H9 (cell line): ENCODE results near the gene GPC3. TPM values are rescaled to one million over a fixed set of nuclear protein-coding genes. Genes with fewer than 3 reads are reported as not detected.

Source experiments
- DNase-seq: peaks from one replicate; pipeline ENCODE4 v3.0.0-alpha.2; 2017
- H2AFZ ChIP-seq: one replicate; pipeline ENCODE4 v1.6.1; 2013; ENCODE audit warnings: mild to moderate bottlenecking, low read length, control low read depth, moderate library complexity
- H2AK5ac ChIP-seq: 2 replicates; pipeline ENCODE4 v1.6.1; 2013; ENCODE audit warnings: low read length, control low read depth, mixed read lengths; ENCODE audit not compliant: insufficient read length
- H2BK120ac ChIP-seq: one replicate; pipeline ENCODE4 v1.6.1; 2013; ENCODE audit warnings: low read depth, mild to moderate bottlenecking, low read length, control low read depth, inconsistent platforms; ENCODE audit not compliant: poor library complexity, severe bottlenecking
- H2BK12ac ChIP-seq: 2 replicates; pipeline ENCODE4 v1.6.1; 2013; ENCODE audit warnings: low read length, control low read depth, mixed read lengths, low read depth; ENCODE audit not compliant: insufficient read length
- H2BK15ac ChIP-seq: 2 replicates; pipeline ENCODE4 v1.6.1; 2013; ENCODE audit warnings: low read depth, low read length, control low read depth
- H2BK20ac ChIP-seq: one replicate; pipeline ENCODE4 v1.6.1; 2013; ENCODE audit warnings: low read depth, mild to moderate bottlenecking, low read length, control low read depth, inconsistent platforms; ENCODE audit not compliant: poor library complexity, severe bottlenecking
- H2BK5ac ChIP-seq: 2 replicates; pipeline ENCODE4 v1.6.1; 2013; ENCODE audit warnings: low read length, control low read depth, mixed read lengths; ENCODE audit not compliant: insufficient read length
- H3K14ac ChIP-seq: 2 replicates; pipeline ENCODE4 v1.6.1; 2013; ENCODE audit warnings: low read length, control low read depth; ENCODE audit not compliant: insufficient read depth
- H3K18ac ChIP-seq: 2 replicates; pipeline ENCODE4 v1.6.1; 2013; ENCODE audit warnings: low read depth, mild to moderate bottlenecking, mixed read lengths, low read length, control low read depth; ENCODE audit not compliant: insufficient read length
- H3K23ac ChIP-seq: 2 replicates; pipeline ENCODE4 v1.6.1; 2013; ENCODE audit warnings: low read length, control low read depth, mixed read lengths, low read depth; ENCODE audit not compliant: insufficient read length
- H3K23me2 ChIP-seq: 2 replicates; pipeline ENCODE4 v1.6.1; 2013; ENCODE audit warnings: low read depth, mild to moderate bottlenecking, mixed read lengths, low read length, control low read depth; ENCODE audit not compliant: insufficient read length, poor library complexity, severe bottlenecking
- H3K27ac ChIP-seq: 2 replicates; pipeline ENCODE4 v1.5.1; 2013; ENCODE audit warnings: low read length, control low read depth, mixed read lengths, low read depth; ENCODE audit not compliant: insufficient read length
- H3K27me3 ChIP-seq: 2 replicates; pipeline ENCODE4 v1.6.1; 2013; ENCODE audit warnings: low read length, control low read depth, inconsistent platforms; ENCODE audit not compliant: insufficient read depth
- H3K4ac ChIP-seq: 2 replicates; pipeline ENCODE4 v1.6.1; 2013; ENCODE audit warnings: low read depth, mild to moderate bottlenecking, control low read depth, inconsistent platforms, low read length, moderate library complexity
- H3K4me1 ChIP-seq: 2 replicates; pipeline ENCODE4 v1.6.1; 2013; ENCODE audit warnings: low read length, control low read depth, inconsistent platforms; ENCODE audit not compliant: insufficient read depth
- H3K4me2 ChIP-seq: 2 replicates; pipeline ENCODE4 v1.6.1; 2013; ENCODE audit warnings: low read length, control low read depth, mixed read lengths; ENCODE audit not compliant: insufficient read length, insufficient read depth
- H3K56ac ChIP-seq: 2 replicates; pipeline ENCODE4 v1.6.1; 2013; ENCODE audit warnings: low read depth, mild to moderate bottlenecking, mixed read lengths, low read length, control low read depth; ENCODE audit not compliant: insufficient read length
- H3K79me1 ChIP-seq: 2 replicates; pipeline ENCODE4 v1.6.1; 2013; ENCODE audit warnings: low read depth, mild to moderate bottlenecking, moderate library complexity, low read length, control low read depth, inconsistent platforms; ENCODE audit not compliant: insufficient read depth, poor library complexity, severe bottlenecking
- H3K79me2 ChIP-seq: 2 replicates; pipeline ENCODE4 v1.6.1; 2013; ENCODE audit warnings: low read length, control low read depth, inconsistent platforms; ENCODE audit not compliant: insufficient read depth
- H3K9ac ChIP-seq: 2 replicates; pipeline ENCODE4 v1.6.1; 2013; ENCODE audit warnings: low read length, control low read depth, mixed read lengths; ENCODE audit not compliant: insufficient read length; ENCODE audit errors: extremely low read depth
- H3K9me3 ChIP-seq: one replicate; pipeline ENCODE4 v1.6.1; 2013; ENCODE audit warnings: low read depth, low read length, inconsistent platforms; ENCODE audit not compliant: control insufficient read depth
- H3T11ph ChIP-seq: one replicate; pipeline ENCODE4 v1.6.1; 2013; ENCODE audit warnings: mild to moderate bottlenecking, low read length, control low read depth, inconsistent platforms
- H4K20me1 ChIP-seq: one replicate; pipeline ENCODE4 v1.6.1; 2013; ENCODE audit not compliant: control insufficient read depth, insufficient read length, insufficient read depth
- H4K5ac ChIP-seq: 2 replicates; pipeline ENCODE4 v1.6.1; 2013; ENCODE audit warnings: low read depth, mild to moderate bottlenecking, mixed read lengths, low read length, control low read depth; ENCODE audit not compliant: insufficient read length
- H4K8ac ChIP-seq: replicated peaks from 2 replicates; pipeline ENCODE4 v1.6.1; 2013; ENCODE audit warnings: low read length, control low read depth, mixed read lengths, low read depth; ENCODE audit not compliant: insufficient read length
- H4K91ac ChIP-seq: 2 replicates; pipeline ENCODE4 v1.6.1; 2013; ENCODE audit warnings: low read depth, mild to moderate bottlenecking, moderate library complexity, mixed read lengths, low read length, control low read depth; ENCODE audit not compliant: insufficient read length
- H3K27ac Mint-ChIP-seq, 3 experiments: 2 replicates in 2 of 3; 3 replicates in 1 of 3; pipeline ENCODE4 v1.8.0; 2020 to 2021; ENCODE audit warnings: mixed read lengths in 3 of 3, mild to moderate bottlenecking in 1 of 3, moderate library complexity in 1 of 3
- H3K27me3 Mint-ChIP-seq: 2 replicates; pipeline ENCODE4 v1.8.0; 2021; ENCODE audit warnings: low read depth, mild to moderate bottlenecking, moderate library complexity, mixed read lengths
- H3K36me3 Mint-ChIP-seq, 3 experiments: 2 replicates in 2 of 3; 3 replicates in 1 of 3; pipeline ENCODE4 v1.8.0; 2020 to 2021; ENCODE audit warnings: low read depth in 3 of 3, mixed read lengths in 3 of 3; ENCODE audit not compliant: insufficient read depth in 1 of 3
- H3K4me1 Mint-ChIP-seq, 2 experiments: 2 replicates each; pipeline ENCODE4 v1.8.0; 2020; ENCODE audit warnings: mixed read lengths in 2 of 2
- H3K4me3 Mint-ChIP-seq, 2 experiments: 2 replicates in 1 of 2; 3 replicates in 1 of 2; pipeline ENCODE4 v1.8.0; 2020 to 2021; ENCODE audit warnings: mild to moderate bottlenecking in 2 of 2, mixed read lengths in 2 of 2, moderate library complexity in 1 of 2
- H3K9me3 Mint-ChIP-seq, 2 experiments: 2 replicates in 1 of 2; 3 replicates in 1 of 2; pipeline ENCODE4 v1.8.0; 2020; ENCODE audit warnings: mild to moderate bottlenecking in 2 of 2, mixed read lengths in 2 of 2, moderate library complexity in 1 of 2
- CTCF ChIP-seq: fragments of 200-600 bp; sonication (generic); conservative IDR thresholded peaks from 3 replicates; pipeline ENCODE4 v1.8.0; 2021; ENCODE audit warnings: antibody characterized with exemption, mild to moderate bottlenecking
- WGBS: extraction: QIAGEN DNeasy Blood & Tissue Kit; methylation state at CpG from one replicate; pipeline ENCODE4 v1.1.7; 2013; ENCODE audit warnings: missing lambda C conversion rate, low lambda C conversion rate, mixed read lengths; ENCODE audit not compliant: insufficient read length; ENCODE audit errors: extremely low coverage; 5-methylcytosine and 5-hydroxymethylcytosine counted together
- total RNA-seq: library from RNA; stranded (reverse); gene quantifications from 2 replicates; pipeline ENCODE4 v1.2.1, GENCODE V29; 2021

The GPC3 gene
- total RNA-seq, 1 experiment from 2014 or later, result 108 TPM

DNA sequence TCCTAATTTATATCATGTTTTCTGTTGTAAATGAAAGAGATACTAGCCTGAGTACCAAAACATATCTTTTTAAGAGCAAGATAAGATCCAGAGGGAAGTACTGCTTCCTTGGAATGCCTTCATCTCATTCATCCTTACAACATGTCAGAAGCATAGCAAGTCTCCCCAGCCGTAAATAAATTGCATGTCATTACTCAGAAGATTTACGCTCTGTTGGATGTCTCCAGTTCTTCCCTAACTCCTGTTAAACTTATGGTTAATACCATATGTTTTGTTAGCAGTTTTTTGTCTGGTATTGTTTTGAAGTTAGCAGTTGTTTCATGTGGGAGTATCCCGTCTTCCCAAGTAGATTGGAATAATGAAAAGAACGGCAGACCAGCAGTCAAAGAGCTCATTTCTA is 7.5 kb upstream of the GPC3 start:
- no CpG with 5 or more reads among the region's 4 CpGs for WGBS
- H3K79me2 ChIP-seq, result no peaks in the 10 kb centered on the region
- H4K8ac ChIP-seq, result no peak overlapping the region
- no peak overlapping the region for H2BK12ac ChIP-seq
- no peaks in the 10 kb centered on the region for H3K27me3 ChIP-seq
- H3K9me3 ChIP-seq, result no peaks in the 10 kb centered on the region
- H3K79me1 ChIP-seq, result no peaks in the 10 kb centered on the region
- no peak overlapping the region for H2AFZ ChIP-seq
- H3K4me2 ChIP-seq, result no peak overlapping the region
- H2BK120ac ChIP-seq, result no peak overlapping the region
- H3K27ac ChIP-seq, result no peak overlapping the region
- H3K23me2 ChIP-seq, result no peaks in the 10 kb centered on the region
- no peaks in the 10 kb centered on the region; the same call in 1 of the 2 replicates for H3K4me1 ChIP-seq
- H3K14ac ChIP-seq, result no peak overlapping the region
- H4K91ac ChIP-seq, result no peak overlapping the region
- no peaks in the 10 kb centered on the region for H3K36me3 Mint-ChIP-seq
- no peak for TF ChIP-seq CTCF
- no peak for DNase-seq
- no peak overlapping the region for H3T11ph ChIP-seq
- H3K27ac Mint-ChIP-seq, result no peak overlapping the region
- H3K9me3 Mint-ChIP-seq, result no peaks in the 10 kb centered on the region
- H2BK5ac ChIP-seq, result no peak overlapping the region
- peaks cover 17% of the 10 kb centered on the region in 2 experiments for H3K4me1 Mint-ChIP-seq
- no peak overlapping the region for H3K56ac ChIP-seq
- no peak overlapping the region for H3K18ac ChIP-seq
- peaks cover 2% of the 10 kb centered on the region for H3K27me3 Mint-ChIP-seq
- no peak overlapping the region for H2BK20ac ChIP-seq
- H3K9ac ChIP-seq, result no peak overlapping the region
- H3K4me3 Mint-ChIP-seq, result no peak overlapping the region
- H3K23ac ChIP-seq, result no peak overlapping the region
- H3K4ac ChIP-seq, result no peak overlapping the region
- no peaks in the 10 kb centered on the region for H4K20me1 ChIP-seq
- no peak overlapping the region for H4K5ac ChIP-seq
- H2AK5ac ChIP-seq, result no peak overlapping the region
- no peak overlapping the region for H2BK15ac ChIP-seq
